Heart right ventricle (tissue), 16 donors: ENCODE data around the gene PHKB. TPM values are rescaled to one million over a fixed set of nuclear protein-coding genes. Genes with fewer than 3 reads are reported as not detected.
A peak's percentile ranks its signal among the peaks of the same experiment; 100 is the strongest.

Experiments used
- ATAC-seq, 8 donors: fragments of 200-7000 bp; cut with Tn5 transposase; one replicate each; pipeline ENCODE4 v1.9.1; 2020; ENCODE audit warnings: mild to moderate bottlenecking in 8 of 8, moderate library complexity in 8 of 8, moderate number of reproducible peaks in 1 of 8
- DNase-seq, 2 donors: peaks; one replicate each; pipeline ENCODE4 v3.0.0-alpha.2; 2020
- H3K27ac ChIP-seq, 10 donors: fragments of 200-600 bp; sonication (generic) in 2 of 10; one replicate each; pipeline versions ENCODE4 v1.5.0 to v1.8.0; 2020 to 2022; ENCODE audit warnings: mild to moderate bottlenecking in 3 of 10
- H3K27me3 ChIP-seq, 7 donors: fragments of 200-600 bp; one replicate each; pipeline ENCODE4 v1.8.0; 2021 to 2022; ENCODE audit warnings: mild to moderate bottlenecking in 2 of 7
- H3K36me3 ChIP-seq, 9 donors: fragments of 200-600 bp; sonication (generic) in 1 of 9; one replicate each; pipeline versions ENCODE4 v1.5.0 to v1.8.0; 2020 to 2022; ENCODE audit warnings: mild to moderate bottlenecking in 2 of 9
- H3K4me1 ChIP-seq, 9 donors: fragments of 200-600 bp; sonication (generic) in 1 of 9; one replicate each; pipeline versions ENCODE4 v1.5.0 to v1.8.0; 2020 to 2022; ENCODE audit warnings: mild to moderate bottlenecking in 4 of 9
- H3K4me3 ChIP-seq, 10 donors: fragments of 200-600 bp; sonication (generic) in 2 of 10; one replicate each; pipeline versions ENCODE4 v1.5.0 to v1.8.0; 2020 to 2022; ENCODE audit warnings: mild to moderate bottlenecking in 7 of 10, moderate library complexity in 2 of 10
- H3K9me3 ChIP-seq, 11 donors: fragments of 200-600 bp in 10 of 11; sonication (generic) in 2 of 11; one replicate each; pipeline versions ENCODE4 v1.5.0 to v1.8.0; 2013 to 2022; ENCODE audit warnings: mild to moderate bottlenecking in 2 of 11, control low read depth in 1 of 11, moderate library complexity in 1 of 11
- WGBS, 2 donors: extraction: QIAGEN DNeasy Blood & Tissue Kit; methylation state at CpG; one replicate each; pipeline ENCODE4 v1.1.7; 2013; ENCODE audit warnings: inconsistent platforms in 1 of 2; 5-methylcytosine and 5-hydroxymethylcytosine counted together
- intact Hi-C, 10 donors: fragments of 100-400 bp; cut with DNase I; formaldehyde crosslinking; loops; one replicate each; pipeline versions ENCODE4 v1.11.1 to v1.14.2; 2022
- polyA plus RNA-seq, 2 donors: library from polyadenylated mRNA; stranded (reverse); fragments of 200-250 nt; gene quantifications; one replicate each; pipeline ENCODE4 v1.2.3, GENCODE V29; 2013
- total RNA-seq, 10 donors: library from RNA; stranded (reverse); fragmentation: NEBNext Ultra II Directional in 3 of 10; extraction: Animal tissue kit (Norgen Biotek cat#: 25700) in 3 of 10; gene quantifications; one replicate each; pipeline versions ENCODE4 v1.2.1 to v1.2.4, GENCODE V29; 2021 to 2023
- TF ChIP-seq, protein P1 (sequence below), 9 donors: fragments of 200-600 bp; sonication (generic) in 2 of 9; IDR thresholded peaks; one replicate each; pipeline versions ENCODE4 v1.5.0 to v1.8.0; 2021 to 2022; ENCODE audit warnings: antibody characterized with exemption in 9 of 9, mild to moderate bottlenecking in 5 of 9, moderate library complexity in 1 of 9
- donor health status: Arrhythmogenic right ventricular cardiomyopathy.
- donor health status: ischemic (EF 13 %, LVEDD 7.1; RV severe dilation, severe dysfunction).
- donor health status: healthy with polysubstance abuse.
- donor health status: DM: no; HTN: yes; CAD: no.
- donor health status: DM: no; HTN: no; CAD: no.
- donor health status: ischemic (EF 25% LVEDD 6.9; RV normal size, moderate dysfunction).
- donor health status: ischemic (EF 25% LVEDD 5.7; RV mildly dilated, moderate dysfunction).
- donor health status: healthy.
- donor health status: DM: yes; HTN: yes; CAD: no.
- donor health status: Ischemic cardiomyopathy.
- donor health status: ischemic (EF 35%, LVEDD 5.7; RV mildly dilated, moderate dysfunction).
- donor health status: nonischemic (EF 11% LVEDD 7.7; RV severe dilation, severe dysfunction).
- donor health status: DM: yes; HTN: yes; CAD: no.
- donor health status: PGD.
- donor health status: ischemic (EF 29% LVEDD 5.4; RV normal size, mild dysfunction).
- donor health status: nonischemic (EF 23%, LVEDD 6.1; RV moderate dilation, normal function).

The PHKB gene
- total and polyA plus RNA-seq, 12 donors: 16.9 to 76.6 (median 63.6) TPM

GRCh38 chr16:47634126-47634525, 173.0 kb downstream of the PHKB start:
- WGBS, 2 donors: 96 to 100% methylated on average over 1 of the region's 1 CpG
- intact Hi-C loops: loop anchor here in 1 of 10 donors (10.0 kb wide), 1 partner anchor 159 kb away; no protein-coding TSS in a partner anchor
- H3K27ac ChIP-seq: no peak overlapping the region
- H3K9me3 ChIP-seq: no peaks in the 10 kb centered on the region
- DNase-seq: no peak
- no peaks in the 10 kb centered on the region for H3K27me3 ChIP-seq
- peaks cover 0 to 8% (median 0%) of the 10 kb centered on the region in 9 donors for H3K4me1 ChIP-seq
- no peak overlapping the region for H3K4me3 ChIP-seq
- H3K36me3 ChIP-seq: peaks cover 0 to 35% (median 4%) of the 10 kb centered on the region in 9 donors
- ATAC-seq: no peak
- TF ChIP-seq, protein P1, sequence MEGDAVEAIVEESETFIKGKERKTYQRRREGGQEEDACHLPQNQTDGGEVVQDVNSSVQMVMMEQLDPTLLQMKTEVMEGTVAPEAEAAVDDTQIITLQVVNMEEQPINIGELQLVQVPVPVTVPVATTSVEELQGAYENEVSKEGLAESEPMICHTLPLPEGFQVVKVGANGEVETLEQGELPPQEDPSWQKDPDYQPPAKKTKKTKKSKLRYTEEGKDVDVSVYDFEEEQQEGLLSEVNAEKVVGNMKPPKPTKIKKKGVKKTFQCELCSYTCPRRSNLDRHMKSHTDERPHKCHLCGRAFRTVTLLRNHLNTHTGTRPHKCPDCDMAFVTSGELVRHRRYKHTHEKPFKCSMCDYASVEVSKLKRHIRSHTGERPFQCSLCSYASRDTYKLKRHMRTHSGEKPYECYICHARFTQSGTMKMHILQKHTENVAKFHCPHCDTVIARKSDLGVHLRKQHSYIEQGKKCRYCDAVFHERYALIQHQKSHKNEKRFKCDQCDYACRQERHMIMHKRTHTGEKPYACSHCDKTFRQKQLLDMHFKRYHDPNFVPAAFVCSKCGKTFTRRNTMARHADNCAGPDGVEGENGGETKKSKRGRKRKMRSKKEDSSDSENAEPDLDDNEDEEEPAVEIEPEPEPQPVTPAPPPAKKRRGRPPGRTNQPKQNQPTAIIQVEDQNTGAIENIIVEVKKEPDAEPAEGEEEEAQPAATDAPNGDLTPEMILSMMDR (IDR thresholded peaks at IDR 0.05): no peak

GRCh38 chr16:47634727-47635126, 173.6 kb downstream of the PHKB start:
- Histone ChIP-seq H3K9me3 (no peaks in the 10 kb centered on the region), H3K36me3 (peaks cover 0 to 35% (median 4%) of the 10 kb centered on the region in 9 donors), H3K27me3 (no peaks in the 10 kb centered on the region), H3K4me3 (no peak overlapping the region), H3K4me1 (peaks cover 0 to 8% (median 0%) of the 10 kb centered on the region in 9 donors), H3K27ac (no peak overlapping the region)
- no peak for DNase-seq
- TF ChIP-seq, protein P1 (IDR thresholded peaks at IDR 0.05): no peak
- ATAC-seq: no peak
- intact Hi-C loops: loop anchor here in 1 of 10 donors (10.0 kb wide), 1 partner anchor 160 kb away; no protein-coding TSS in a partner anchor

DNA sequence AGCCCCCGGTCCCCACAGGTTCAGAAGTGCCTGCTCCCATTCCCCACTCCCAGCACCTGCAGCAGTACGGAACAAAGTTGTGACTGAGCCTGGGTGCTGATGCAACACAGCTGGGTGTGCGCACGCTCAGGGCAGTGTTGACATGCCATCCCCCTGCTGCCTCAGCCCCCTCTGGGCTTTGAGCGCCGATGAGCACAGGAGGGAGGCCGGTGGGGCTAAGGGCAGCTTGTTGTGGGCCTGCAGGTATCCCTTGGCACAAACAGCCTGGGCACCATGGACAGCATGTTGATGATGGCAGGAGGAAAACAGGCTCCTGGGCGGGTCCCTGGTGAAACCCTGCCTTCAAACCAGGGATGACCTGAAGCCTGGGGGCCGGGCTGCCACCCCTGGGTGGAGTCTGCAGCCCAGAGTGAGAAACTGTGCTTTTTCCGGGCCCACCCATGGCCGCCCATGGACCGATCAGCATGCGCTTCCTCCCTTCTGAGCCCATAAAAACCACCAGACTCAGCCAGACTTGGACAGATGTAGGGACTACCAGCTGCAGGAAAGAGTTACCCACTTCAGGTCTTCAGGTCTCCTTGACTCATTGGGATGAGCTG, 175.5 kb downstream of the PHKB start:
- TF ChIP-seq, protein P1 (IDR thresholded peaks at IDR 0.05): no peak
- Histone ChIP-seq H3K9me3 (no peaks in the 10 kb centered on the region), H3K27me3 (no peaks in the 10 kb centered on the region), H3K27ac (no peak overlapping the region), H3K36me3 (peaks cover 0 to 40% (median 4%) of the 10 kb centered on the region in 9 donors), H3K4me1 (peaks cover 0 to 8% (median 0%) of the 10 kb centered on the region in 9 donors), H3K4me3 (no peak overlapping the region)
- WGBS, 2 donors: 97 to 98% methylated on average over 13 of the region's 13 CpGs
- intact Hi-C loops: loop anchor here in 1 of 10 donors (10.0 kb wide), 1 partner anchor 162 kb away; no protein-coding TSS in a partner anchor
- no peak for DNase-seq
- ATAC-seq: peak in 1 of 8 donors; percentile 35

DNA sequence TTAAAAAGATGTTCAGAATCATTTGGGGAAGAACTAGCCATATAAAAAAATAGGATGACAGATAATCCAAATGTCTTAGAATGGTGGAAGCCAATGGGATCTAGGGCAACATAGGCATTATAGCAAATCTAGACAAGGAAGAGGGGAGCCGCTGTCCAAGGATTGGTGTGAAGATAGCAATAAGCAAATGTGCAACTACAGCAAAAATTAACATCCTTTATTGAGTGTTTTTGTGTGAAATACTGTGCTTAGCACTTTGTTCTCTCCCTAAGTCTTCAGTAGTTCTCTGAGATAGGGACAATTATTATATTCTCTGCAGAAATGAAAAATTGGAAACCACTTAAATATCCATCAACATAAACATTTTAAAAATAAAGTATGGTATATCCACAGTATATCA, 177.0 kb downstream of the PHKB start:
- Histone ChIP-seq H3K27ac (no peak overlapping the region), H3K9me3 (no peaks in the 10 kb centered on the region), H3K4me3 (no peak overlapping the region), H3K4me1 (peaks cover 0 to 12% (median under 1%) of the 10 kb centered on the region in 9 donors), H3K27me3 (no peaks in the 10 kb centered on the region), H3K36me3 (peaks cover 0 to 56% (median 6%) of the 10 kb centered on the region in 9 donors)
- WGBS, 2 donors: 97 to 100% methylated on average over 1 of the region's 1 CpG
- TF ChIP-seq, protein P1 (IDR thresholded peaks at IDR 0.05): no peak
- intact Hi-C loops: loop anchor here in 1 of 10 donors (10.0 kb wide), 1 partner anchor 163 kb away; no protein-coding TSS in a partner anchor
- no peak for DNase-seq
- ATAC-seq: no peak
